Upper lobe of right lung (tissue), 1 donor: ENCODE measurements around the gene PTPRK. TPM values are rescaled to one million over a fixed set of nuclear protein-coding genes. Genes with fewer than 3 reads are reported as not detected.
A peak's percentile ranks its signal among the peaks of the same experiment; 100 is the strongest.

Experiments used
- ATAC-seq: fragments of 200-7000 bp; cut with Tn5 transposase; one replicate; pipeline ENCODE4 v1.9.1; 2020; ENCODE audit warnings: mild to moderate bottlenecking, moderate library complexity
- DNase-seq: peaks from one replicate; pipeline ENCODE4 v3.0.0-alpha.2; 2020
- H3K27ac ChIP-seq: fragments of 200-600 bp; one replicate; pipeline ENCODE4 v1.8.0; 2022
- H3K27me3 ChIP-seq: fragments of 200-600 bp; one replicate; pipeline ENCODE4 v1.8.0; 2022; ENCODE audit warnings: mild to moderate bottlenecking
- H3K36me3 ChIP-seq: fragments of 200-600 bp; one replicate; pipeline ENCODE4 v1.8.0; 2022
- H3K4me1 ChIP-seq: fragments of 200-600 bp; one replicate; pipeline ENCODE4 v1.8.0; 2022
- H3K4me3 ChIP-seq: fragments of 200-600 bp; one replicate; pipeline ENCODE4 v1.8.0; 2022; ENCODE audit warnings: mild to moderate bottlenecking
- H3K9me3 ChIP-seq: fragments of 200-600 bp; one replicate; pipeline ENCODE4 v1.8.0; 2022
- intact Hi-C: fragments of 100-400 bp; cut with DNase I; formaldehyde crosslinking; loops from one replicate; pipeline ENCODE4 v1.11.0; 2022
- total RNA-seq: library from RNA; stranded (reverse); fragmentation: NEBNext Ultra II Directional; extraction: Animal tissue kit (Norgen Biotek cat#: 25700); gene quantifications from one replicate; pipeline ENCODE4 v1.2.1, GENCODE V29; 2021
- TF ChIP-seq, protein P1 (sequence below): fragments of 200-600 bp; IDR thresholded peaks from one replicate; pipeline ENCODE4 v1.8.0; 2022; ENCODE audit warnings: antibody characterized with exemption
- donor health status: DM: no; HTN: yes; CAD: no; lungs with severe emphysema.

The PTPRK gene
- total RNA-seq, 1 donor from 2014 or later: 64.6 TPM

DNA sequence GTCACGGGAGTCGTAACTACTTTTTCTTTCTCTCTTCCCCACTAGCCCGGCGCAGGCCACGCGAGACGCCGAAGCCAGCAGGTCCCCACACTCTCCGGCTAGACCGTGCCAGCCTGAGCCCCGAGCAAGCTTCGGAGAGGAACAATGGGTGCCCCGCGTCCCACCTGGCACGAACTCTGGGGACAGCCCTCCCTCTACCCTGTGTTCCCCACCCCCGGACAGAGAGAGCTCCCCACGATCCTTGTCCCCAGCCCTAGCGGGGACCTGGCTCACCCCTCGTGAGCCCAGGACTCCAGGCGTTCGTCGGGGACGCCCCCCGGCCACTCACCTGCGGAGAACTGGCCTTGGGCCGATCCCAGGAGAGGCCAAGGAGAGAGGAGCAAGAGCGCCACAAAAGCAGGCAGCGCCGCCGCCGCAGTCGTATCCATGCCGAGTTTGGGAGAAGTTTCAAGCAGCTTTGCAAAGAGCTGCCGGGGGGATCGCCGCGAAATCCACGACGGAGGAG lies 416 bp downstream of the PTPRK start:
- ATAC-seq (peak; percentile 65), DNase-seq (peak; percentile 86)
- no peaks in the 10 kb centered on the region for H3K27me3 ChIP-seq
- H3K4me1 ChIP-seq: peaks cover 16% of the 10 kb centered on the region
- peak overlapping the region; percentile 92 for H3K27ac ChIP-seq
- TF ChIP-seq, protein P1, sequence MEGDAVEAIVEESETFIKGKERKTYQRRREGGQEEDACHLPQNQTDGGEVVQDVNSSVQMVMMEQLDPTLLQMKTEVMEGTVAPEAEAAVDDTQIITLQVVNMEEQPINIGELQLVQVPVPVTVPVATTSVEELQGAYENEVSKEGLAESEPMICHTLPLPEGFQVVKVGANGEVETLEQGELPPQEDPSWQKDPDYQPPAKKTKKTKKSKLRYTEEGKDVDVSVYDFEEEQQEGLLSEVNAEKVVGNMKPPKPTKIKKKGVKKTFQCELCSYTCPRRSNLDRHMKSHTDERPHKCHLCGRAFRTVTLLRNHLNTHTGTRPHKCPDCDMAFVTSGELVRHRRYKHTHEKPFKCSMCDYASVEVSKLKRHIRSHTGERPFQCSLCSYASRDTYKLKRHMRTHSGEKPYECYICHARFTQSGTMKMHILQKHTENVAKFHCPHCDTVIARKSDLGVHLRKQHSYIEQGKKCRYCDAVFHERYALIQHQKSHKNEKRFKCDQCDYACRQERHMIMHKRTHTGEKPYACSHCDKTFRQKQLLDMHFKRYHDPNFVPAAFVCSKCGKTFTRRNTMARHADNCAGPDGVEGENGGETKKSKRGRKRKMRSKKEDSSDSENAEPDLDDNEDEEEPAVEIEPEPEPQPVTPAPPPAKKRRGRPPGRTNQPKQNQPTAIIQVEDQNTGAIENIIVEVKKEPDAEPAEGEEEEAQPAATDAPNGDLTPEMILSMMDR: no peak
- H3K36me3 ChIP-seq: no peaks in the 10 kb centered on the region
- no peaks in the 10 kb centered on the region for H3K9me3 ChIP-seq
- intact Hi-C loops: no loop called here
- H3K4me3 ChIP-seq: peak overlapping the region; percentile 77

DNA sequence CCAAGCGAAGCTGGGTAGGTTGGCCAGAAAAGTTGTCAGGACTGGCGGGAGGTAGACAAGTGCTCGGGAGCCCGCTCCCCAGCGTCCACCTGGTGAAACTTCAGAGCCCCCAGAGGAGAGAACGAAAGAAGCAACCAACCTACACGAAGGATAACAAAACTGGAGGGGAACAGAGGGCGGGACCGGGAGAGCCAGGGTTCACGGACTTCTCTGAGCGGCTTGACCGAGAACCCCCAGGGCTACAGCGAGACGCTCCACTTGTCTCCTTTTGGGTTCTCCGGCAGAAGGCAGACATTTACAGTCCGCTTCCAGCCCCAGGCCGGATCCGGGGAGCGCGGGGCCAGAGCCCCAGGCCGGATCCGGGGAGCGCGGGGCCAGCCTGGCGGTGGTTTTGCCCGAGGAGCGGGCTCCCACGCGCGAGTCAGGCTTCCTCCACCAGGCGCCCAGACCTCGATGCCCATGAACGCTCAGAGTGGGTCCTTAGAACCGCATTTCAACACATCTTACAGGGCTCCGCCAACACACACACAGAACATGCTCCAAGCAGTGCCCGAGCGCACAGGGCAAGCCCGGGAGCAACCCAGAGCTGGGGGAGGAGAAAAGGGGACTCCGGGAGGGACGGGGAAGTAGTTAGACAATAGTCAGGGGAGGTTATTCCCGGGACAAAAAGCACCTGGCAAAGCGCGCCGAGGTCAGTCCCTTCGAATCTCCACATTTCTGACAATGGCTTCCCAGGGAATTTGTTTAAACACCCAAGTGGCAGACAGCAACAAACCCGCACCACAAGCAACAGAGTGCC lies 1.1 kb downstream of the PTPRK start:
- peak; percentile 78 for DNase-seq
- Histone ChIP-seq H3K36me3 (no peaks in the 10 kb centered on the region), H3K27ac (peak overlapping the region; percentile 92), H3K4me1 (peaks cover 16% of the 10 kb centered on the region), H3K4me3 (peak overlapping the region; percentile 77), H3K9me3 (no peaks in the 10 kb centered on the region), H3K27me3 (no peaks in the 10 kb centered on the region)
- intact Hi-C loops: no loop called here
- peak; percentile 62 for ATAC-seq
- TF ChIP-seq, protein P1: no peak

DNA sequence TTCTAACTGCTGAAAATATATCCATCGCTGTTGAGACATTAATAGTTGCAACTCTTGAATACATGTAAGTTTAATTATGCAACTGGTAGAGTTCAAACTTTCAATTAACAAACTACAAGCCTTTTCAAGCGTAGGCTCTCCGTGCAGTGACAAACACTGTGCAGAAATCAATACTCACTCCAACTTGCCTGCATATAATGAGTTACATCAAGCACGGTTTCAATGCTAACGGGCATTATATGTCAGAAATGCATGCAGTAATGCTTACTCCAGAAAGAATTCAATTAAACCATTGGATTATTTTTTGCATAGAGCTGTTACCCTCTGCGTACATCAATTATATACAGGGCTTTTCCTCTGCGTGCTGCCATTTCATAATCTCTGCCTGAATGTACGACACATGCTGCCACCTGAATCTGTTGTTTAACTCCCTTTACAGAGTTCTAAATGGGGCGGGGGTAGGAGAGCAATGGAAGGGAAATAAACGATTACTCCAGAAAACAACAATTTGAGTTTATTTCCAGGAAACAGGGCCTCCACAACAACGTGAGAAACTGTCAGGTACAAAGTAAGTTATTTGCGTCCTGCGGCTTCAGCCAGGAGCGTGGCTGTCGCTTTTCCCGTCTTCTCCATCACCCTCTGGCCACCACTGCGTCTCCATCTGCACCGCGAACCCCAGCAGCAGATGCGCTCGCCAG lies 1.8 kb downstream of the PTPRK start:
- Histone ChIP-seq H3K9me3 (no peaks in the 10 kb centered on the region), H3K4me1 (peaks cover 16% of the 10 kb centered on the region), H3K27me3 (no peaks in the 10 kb centered on the region), H3K27ac (peak overlapping the region; percentile 92), H3K4me3 (peak overlapping the region; percentile 77), H3K36me3 (no peaks in the 10 kb centered on the region)
- TF ChIP-seq, protein P1: no peak
- no peak for ATAC-seq
- no peak for DNase-seq
- intact Hi-C loops: no loop called here

DNA sequence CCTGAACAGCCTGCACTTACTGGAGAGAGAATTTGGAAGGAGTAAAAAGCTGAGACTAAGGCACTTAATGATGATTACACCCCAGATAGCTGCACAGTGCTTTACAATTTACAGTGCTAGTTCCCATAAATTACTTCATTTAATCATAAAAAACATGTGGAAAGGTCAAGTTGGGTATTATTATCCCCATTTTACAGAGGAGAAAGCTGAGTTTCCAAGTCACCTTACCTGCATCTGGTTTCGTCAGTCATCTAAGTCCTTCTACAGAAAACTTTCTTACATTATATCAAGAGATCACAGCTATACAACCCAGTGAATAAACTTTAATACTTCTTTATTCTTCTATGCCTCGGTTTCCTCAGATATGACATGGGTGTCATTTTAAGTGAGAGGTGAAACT lies 3.3 kb downstream of the PTPRK start:
- Histone ChIP-seq H3K27ac (no peak overlapping the region), H3K27me3 (no peaks in the 10 kb centered on the region), H3K36me3 (no peaks in the 10 kb centered on the region), H3K4me1 (peaks cover 20% of the 10 kb centered on the region), H3K9me3 (no peaks in the 10 kb centered on the region), H3K4me3 (no peak overlapping the region)
- no peak for DNase-seq
- TF ChIP-seq, protein P1: no peak
- intact Hi-C loops: no loop called here
- no peak for ATAC-seq

DNA sequence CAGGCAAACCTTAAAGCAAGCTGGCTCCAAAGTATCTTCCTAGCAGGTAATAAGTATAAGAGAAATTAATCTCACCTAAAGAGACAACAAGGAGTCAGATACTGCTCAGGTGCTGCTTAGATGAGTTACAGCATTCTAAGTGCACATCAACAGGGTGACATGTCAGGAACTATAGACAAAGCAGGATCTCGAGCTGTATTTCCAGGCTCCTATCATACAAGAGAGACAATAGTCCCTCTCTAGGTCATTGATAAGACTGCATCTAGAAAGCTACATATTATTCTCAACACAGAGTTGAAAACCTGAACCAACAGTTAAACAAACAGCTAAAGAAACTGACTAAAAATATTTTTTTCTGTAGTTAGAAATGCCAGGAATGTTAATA lies 3.9 kb downstream of the PTPRK start:
- Histone ChIP-seq H3K27ac (no peak overlapping the region), H3K4me1 (peaks cover 26% of the 10 kb centered on the region), H3K36me3 (no peaks in the 10 kb centered on the region), H3K4me3 (no peak overlapping the region), H3K27me3 (no peaks in the 10 kb centered on the region), H3K9me3 (no peaks in the 10 kb centered on the region)
- TF ChIP-seq, protein P1: peak; percentile 24
- intact Hi-C loops: no loop called here
- no peak for DNase-seq
- no peak for ATAC-seq
